HFFc6 (cell line): ENCODE measurements around the gene TUBB2A. TPM values are rescaled to one million over a fixed set of nuclear protein-coding genes. Genes with fewer than 3 reads are reported as not detected.

Source experiments
- DNase-seq: peaks from one replicate; pipeline ENCODE4 v3.0.0-alpha.2; 2018
- H3K27ac Mint-ChIP-seq: 2 replicates; pipeline ENCODE4 v1.8.0; 2020; ENCODE audit warnings: mild to moderate bottlenecking, mixed read lengths
- H3K27me3 Mint-ChIP-seq: 2 replicates; pipeline ENCODE4 v1.8.0; 2021; ENCODE audit warnings: mild to moderate bottlenecking, moderate library complexity, mixed read lengths; ENCODE audit not compliant: insufficient read depth
- H3K36me3 Mint-ChIP-seq: 2 replicates; pipeline ENCODE4 v1.8.0; 2021; ENCODE audit warnings: low read depth, mixed read lengths
- H3K4me1 Mint-ChIP-seq: 2 replicates; pipeline ENCODE4 v1.8.0; 2020; ENCODE audit warnings: low read depth, mixed read lengths
- H3K4me3 Mint-ChIP-seq: 2 replicates; pipeline ENCODE4 v1.8.0; 2020; ENCODE audit warnings: mild to moderate bottlenecking, moderate library complexity, mixed read lengths
- H3K9me3 Mint-ChIP-seq: 2 replicates; pipeline ENCODE4 v1.8.0; 2020; ENCODE audit warnings: mild to moderate bottlenecking, mixed read lengths
- total RNA-seq, 6 experiments: library from RNA; stranded (reverse); fragmentation: NEBNext Ultra II Directional; extraction: Animal tissue kit (Norgen Biotek cat#: 25700); gene quantifications; 2 replicates in 1 of 6; 3 replicates in 5 of 6; pipeline ENCODE4 v1.2.3, GENCODE V29; 2021
- TF ChIP-seq, protein P1 (sequence below): fragments of 200-600 bp; sonication (generic); IDR thresholded peaks from 2 replicates; pipeline ENCODE4 v1.5.0; 2021; ENCODE audit warnings: antibody characterized with exemption, mild to moderate bottlenecking

TUBB2A gene
- total RNA-seq, 6 experiments from 2014 or later = 114 to 152 (median 120) TPM

DNA sequence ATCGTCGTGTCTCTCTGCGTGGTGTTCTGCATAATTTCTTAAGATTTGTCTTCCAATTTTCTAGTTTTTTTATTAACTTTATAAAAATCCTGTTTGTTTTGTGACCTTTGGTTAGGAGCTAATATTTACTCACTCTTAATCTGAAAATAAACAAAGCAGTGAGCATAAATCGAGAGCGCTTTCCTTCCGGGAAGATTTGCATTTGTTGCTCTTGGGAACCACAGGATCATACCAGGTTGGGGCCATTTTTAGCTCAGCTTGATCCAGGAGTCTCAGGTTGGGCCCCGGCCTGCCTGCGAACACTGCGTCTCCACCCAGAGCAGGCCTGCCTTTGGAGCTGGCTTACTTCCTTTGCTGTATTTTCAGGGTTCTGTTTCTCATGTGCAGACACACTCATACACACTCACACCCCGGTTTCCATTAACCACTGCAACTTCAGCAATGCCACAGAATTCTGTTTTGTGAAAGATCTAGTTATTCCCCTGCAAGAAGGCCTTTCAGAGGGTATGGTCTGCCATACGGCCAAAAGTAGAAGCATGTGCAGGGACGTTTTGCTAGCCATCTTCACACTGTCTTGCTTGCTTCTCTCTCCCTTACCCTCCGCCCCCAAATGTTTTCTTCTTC, 21.6 kb downstream of the TUBB2A start:
- no peak for DNase-seq
- Mint-ChIP-seq H3K4me3 (no peak overlapping the region), H3K9me3 (no peaks in the 10 kb centered on the region), H3K27me3 (peaks cover 4% of the 10 kb centered on the region), H3K4me1 (peaks cover 35% of the 10 kb centered on the region), H3K36me3 (peaks cover 16% of the 10 kb centered on the region), H3K27ac (no peak overlapping the region)
- TF ChIP-seq, protein P1, sequence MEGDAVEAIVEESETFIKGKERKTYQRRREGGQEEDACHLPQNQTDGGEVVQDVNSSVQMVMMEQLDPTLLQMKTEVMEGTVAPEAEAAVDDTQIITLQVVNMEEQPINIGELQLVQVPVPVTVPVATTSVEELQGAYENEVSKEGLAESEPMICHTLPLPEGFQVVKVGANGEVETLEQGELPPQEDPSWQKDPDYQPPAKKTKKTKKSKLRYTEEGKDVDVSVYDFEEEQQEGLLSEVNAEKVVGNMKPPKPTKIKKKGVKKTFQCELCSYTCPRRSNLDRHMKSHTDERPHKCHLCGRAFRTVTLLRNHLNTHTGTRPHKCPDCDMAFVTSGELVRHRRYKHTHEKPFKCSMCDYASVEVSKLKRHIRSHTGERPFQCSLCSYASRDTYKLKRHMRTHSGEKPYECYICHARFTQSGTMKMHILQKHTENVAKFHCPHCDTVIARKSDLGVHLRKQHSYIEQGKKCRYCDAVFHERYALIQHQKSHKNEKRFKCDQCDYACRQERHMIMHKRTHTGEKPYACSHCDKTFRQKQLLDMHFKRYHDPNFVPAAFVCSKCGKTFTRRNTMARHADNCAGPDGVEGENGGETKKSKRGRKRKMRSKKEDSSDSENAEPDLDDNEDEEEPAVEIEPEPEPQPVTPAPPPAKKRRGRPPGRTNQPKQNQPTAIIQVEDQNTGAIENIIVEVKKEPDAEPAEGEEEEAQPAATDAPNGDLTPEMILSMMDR = no peak

DNA sequence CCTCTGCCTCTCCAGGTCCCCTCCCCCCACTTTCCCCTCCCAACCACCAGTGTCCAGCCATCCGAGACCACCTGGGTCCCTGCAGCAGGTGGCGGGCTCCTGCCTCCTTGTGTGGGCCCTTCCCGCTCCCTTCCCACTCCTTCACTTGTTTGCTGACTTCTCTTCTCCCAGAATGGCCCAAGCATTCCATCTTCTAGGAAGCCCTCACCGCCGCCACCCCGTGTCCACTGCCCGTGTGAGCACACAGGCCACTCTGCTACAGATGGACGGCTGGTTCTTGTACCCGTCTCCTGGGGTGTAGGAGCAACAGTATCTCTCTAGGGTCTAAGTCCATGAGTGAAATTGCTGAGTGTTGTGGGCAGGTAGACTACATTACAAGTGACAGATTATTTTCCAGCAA, 23.8 kb downstream of the TUBB2A start:
- no peaks in the 10 kb centered on the region for H3K9me3 Mint-ChIP-seq
- H3K36me3 Mint-ChIP-seq = peaks cover 16% of the 10 kb centered on the region
- H3K27ac Mint-ChIP-seq = no peak overlapping the region
- TF ChIP-seq, protein P1 = no peak
- DNase-seq = no peak
- no peak overlapping the region for H3K4me3 Mint-ChIP-seq
- H3K4me1 Mint-ChIP-seq = peaks cover 19% of the 10 kb centered on the region
- H3K27me3 Mint-ChIP-seq = peaks cover 2% of the 10 kb centered on the region

DNA sequence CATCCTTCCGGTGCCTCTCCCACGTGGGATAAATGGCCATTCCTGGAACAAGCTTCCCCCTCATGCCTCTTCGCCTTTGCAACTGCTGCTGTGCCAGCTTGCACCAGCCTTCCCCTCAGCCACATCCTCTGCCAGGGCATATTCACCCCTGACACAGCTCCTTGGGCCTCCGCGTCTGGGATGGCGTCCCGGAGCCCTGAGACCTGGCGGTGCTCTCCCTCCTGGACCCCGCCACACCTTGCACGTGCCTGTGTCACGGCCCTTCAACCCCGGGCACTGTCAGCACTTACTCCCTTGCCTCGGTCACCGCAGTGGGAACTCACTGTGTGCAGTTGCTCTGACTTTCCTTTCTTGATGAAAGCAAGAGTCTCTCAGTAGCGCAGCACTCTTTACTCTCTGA, 25.6 kb downstream of the TUBB2A start:
- Mint-ChIP-seq H3K27me3 (no peaks in the 10 kb centered on the region; the same call in none of the 2 replicates), H3K4me1 (peaks cover under 1% of the 10 kb centered on the region; the same call in 1 of the 2 replicates), H3K4me3 (no peak overlapping the region), H3K9me3 (no peaks in the 10 kb centered on the region), H3K36me3 (peaks cover 4% of the 10 kb centered on the region; the same call in 1 of the 2 replicates), H3K27ac (no peak overlapping the region)
- DNase-seq = no peak
- TF ChIP-seq, protein P1 = no peak

DNA sequence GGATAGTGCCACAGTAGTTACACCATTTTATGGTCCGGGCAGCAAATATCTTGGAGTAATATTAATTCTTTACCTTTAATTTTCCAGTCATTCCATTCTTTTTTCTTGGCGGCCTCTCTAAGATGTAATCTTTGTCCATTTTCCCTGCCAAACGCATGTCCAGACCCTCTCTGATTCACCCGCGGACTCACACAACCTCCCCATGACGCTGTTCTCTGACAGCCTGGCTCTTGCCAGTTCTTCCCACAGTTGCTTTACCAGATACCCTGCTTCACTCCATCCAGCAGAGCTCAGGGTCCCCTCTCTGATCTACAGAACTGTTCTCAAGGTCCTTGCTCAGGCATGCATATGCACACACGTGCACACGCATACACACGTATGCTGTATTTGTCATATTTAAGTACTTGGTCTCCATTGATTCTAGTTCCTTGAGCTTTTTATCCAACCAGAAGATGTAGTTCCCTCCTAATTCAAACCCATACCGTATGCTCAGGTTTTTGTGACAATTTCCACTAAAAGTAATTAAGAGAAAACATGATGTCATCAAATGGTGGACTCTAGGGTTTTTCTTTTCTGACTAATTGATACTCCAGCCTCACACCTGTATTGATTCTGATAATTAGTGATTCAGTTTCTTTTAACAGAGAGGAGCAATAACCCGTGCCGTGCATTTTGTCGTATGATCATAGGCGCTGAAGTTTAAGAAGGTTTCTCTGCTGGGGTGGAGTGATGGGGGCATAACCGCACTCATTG, 28.8 kb downstream of the TUBB2A start:
- H3K36me3 Mint-ChIP-seq = peaks cover 4% of the 10 kb centered on the region; the same call in 1 of the 2 replicates
- no peak overlapping the region for H3K27ac Mint-ChIP-seq
- no peaks in the 10 kb centered on the region; the same call in 1 of the 2 replicates for H3K27me3 Mint-ChIP-seq
- no peak overlapping the region for H3K4me3 Mint-ChIP-seq
- DNase-seq = no peak
- no peaks in the 10 kb centered on the region for H3K9me3 Mint-ChIP-seq
- TF ChIP-seq, protein P1 = no peak
- no peaks in the 10 kb centered on the region for H3K4me1 Mint-ChIP-seq

DNA sequence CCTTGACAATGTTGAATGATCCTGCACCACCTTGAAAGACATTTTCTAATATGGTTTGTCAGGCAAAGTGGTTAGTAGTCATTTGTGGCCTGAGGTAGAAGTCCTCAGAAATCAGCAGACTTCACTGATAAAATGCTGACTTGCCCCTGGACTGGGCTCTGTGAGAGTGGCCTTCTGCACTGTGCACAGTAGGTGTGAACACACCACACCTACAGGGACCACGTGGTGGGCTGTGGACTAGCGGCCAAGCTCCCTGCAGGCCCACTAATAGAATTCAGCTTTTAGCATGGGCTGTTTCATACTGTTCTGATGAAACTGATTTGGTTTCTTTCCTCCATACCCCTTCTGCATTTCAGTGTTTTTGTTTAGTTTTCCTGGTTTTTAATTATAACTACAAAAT, 31.5 kb downstream of the TUBB2A start:
- no peak overlapping the region for H3K4me3 Mint-ChIP-seq
- no peaks in the 10 kb centered on the region for H3K9me3 Mint-ChIP-seq
- H3K36me3 Mint-ChIP-seq = peaks cover 4% of the 10 kb centered on the region; the same call in 1 of the 2 replicates
- no peaks in the 10 kb centered on the region for H3K4me1 Mint-ChIP-seq
- TF ChIP-seq, protein P1 = no peak
- no peak overlapping the region for H3K27ac Mint-ChIP-seq
- no peak for DNase-seq
- no peaks in the 10 kb centered on the region; the same call in 1 of the 2 replicates for H3K27me3 Mint-ChIP-seq
